ENCODE data around the gene CRIP3. TPM values are rescaled to one million over a fixed set of nuclear protein-coding genes. Genes with fewer than 3 reads are reported as not detected.

The CRIP3 gene
- total and polyA plus RNA-seq, 2 of the 13 experiments (the other 11 are each of a cell fraction or from before 2014, with no cell fraction given): 6.3 to 9.3 TPM

GRCh38 chr6:43292341-43292740 lies 16.3 kb downstream of the CRIP3 start:
- Histone ChIP-seq H3K79me2 (ENCODE audit: insufficient read depth, low read length) (no peaks in the 10 kb centered on the region), H3K27ac (ENCODE audit: extremely low read length, insufficient read depth, low read length) (peak overlapping the region; percentile 96), H3K4me2 (ENCODE audit: low read depth, low read length) (no peak overlapping the region), H3K4me1 (ENCODE audit: insufficient read depth, low read length) (peaks cover 96% of the 10 kb centered on the region), H3K27me3 (ENCODE audit: control insufficient read depth in 1 of 2, insufficient read depth in 2 of 2, low read length in 2 of 2) (no peaks in the 10 kb centered on the region), H3K9ac (ENCODE audit: insufficient read depth, low read depth, low read length) (no peak overlapping the region), H3K9me3 (ENCODE audit: low read length) (no peaks in the 10 kb centered on the region), H3K36me3 (replicated peaks in 1 of 2; ENCODE audit: control insufficient read depth in 1 of 2, insufficient read depth in 2 of 2, low read length in 2 of 2) (no peaks in the 10 kb centered on the region), H4K20me1 (ENCODE audit: insufficient read depth, low read length) (no peaks in the 10 kb centered on the region), H2AFZ (ENCODE audit: low read length) (no peak overlapping the region), H3K4me3 (replicated peaks in 1 of 3; ENCODE audit: insufficient read depth in 1 of 3, low read depth in 2 of 3, low read length in 3 of 3) (no peak overlapping the region)
- ATAC-seq: no peak
- ChIA-PET POLR2A (interaction anchor here (1.2 to 8.3 kb wide), 2 partner anchors 21 to 46 kb away, joined by 3 to 314 read pairs; no protein-coding TSS in a partner anchor), CTCF (ENCODE audit: low intra/inter-chr PET ratio, low total read pairs) (no interaction called here)
- intact Hi-C loops (cut with micrococcal nuclease; ENCODE audit: unreplicated experiment) (no loop called here), in situ Hi-C loops (cut with HindIII; ENCODE audit: extremely low pct_ligation_motif_present, low pct_unique_long_range_greater_than_20kb) (no loop called here)
- DNase-seq (ENCODE audit: low spot score): no peak
- no TSS peak for BruUV-seq (replicated peaks)
- FAIRE-seq: no peak
- WGBS (ENCODE audit: low lambda C conversion rate): 96% methylated on average over 6 of the region's 6 CpGs
- TF ChIP-seq POGZ (CRISPR knock-in tag; IDR thresholded peaks at IDR 0.05): no peak
- TF ChIP-seq HNRNPK (IDR thresholded peaks at IDR 0.05; ENCODE audit: low read depth, low read length, poor library complexity, severe bottlenecking): no peak
- TF ChIP-seq ZNF414 (CRISPR knock-in tag; IDR thresholded peaks at IDR 0.05): no peak
- no peak for TF ChIP-seq ZMAT5 (CRISPR knock-in tag; IDR thresholded peaks at IDR 0.05; ENCODE audit: borderline replicate concordance, low read depth)
- TF ChIP-seq ZSCAN31 (CRISPR knock-in tag; IDR thresholded peaks at IDR 0.05; ENCODE audit: low read depth): no peak
- no peak for TF ChIP-seq MED13 (CRISPR knock-in tag; IDR thresholded peaks at IDR 0.05)
- TF ChIP-seq HOXA7 (CRISPR knock-in tag; IDR thresholded peaks at IDR 0.05): no peak
- TF ChIP-seq ZNF766 (CRISPR knock-in tag; IDR thresholded peaks at IDR 0.05; ENCODE audit: borderline replicate concordance): no peak
- no peak for TF ChIP-seq RELA (CRISPR knock-in tag; IDR thresholded peaks at IDR 0.05)
- no peak for TF ChIP-seq PITX1 (CRISPR knock-in tag; IDR thresholded peaks at IDR 0.05)
- no peak for TF ChIP-seq HNF4G (IDR thresholded peaks at IDR 0.05; ENCODE audit: borderline replicate concordance, low read depth, low read length)
- TF ChIP-seq HNF4G (CRISPR knock-in tag; IDR thresholded peaks at IDR 0.05; ENCODE audit: borderline replicate concordance, low read depth): 0 out of 2 replicates have a peak, but pooled peaks have one; percentile 31
- no peak for TF ChIP-seq ZNF749 (CRISPR knock-in tag; IDR thresholded peaks at IDR 0.05; ENCODE audit: borderline replicate concordance)
- TF ChIP-seq ZBTB43 (CRISPR knock-in tag; conservative IDR thresholded peaks at IDR 0.05): no peak
- no peak for TF ChIP-seq RFX5 (IDR thresholded peaks at IDR 0.05; ENCODE audit: low read depth, low read length)
- TF ChIP-seq ZSCAN22 (CRISPR knock-in tag; IDR thresholded peaks at IDR 0.05): no peak
- TF ChIP-seq ZNF598 (CRISPR knock-in tag; IDR thresholded peaks at IDR 0.05; ENCODE audit: borderline replicate concordance): 0 out of 2 replicates have a peak, but pooled peaks have one; percentile 66
- TF ChIP-seq SIX4 (CRISPR knock-in tag; IDR thresholded peaks at IDR 0.05): no peak
- no peak for TF ChIP-seq MXD1 (CRISPR knock-in tag; IDR thresholded peaks at IDR 0.05)
- TF ChIP-seq ZBTB49 (CRISPR knock-in tag; IDR thresholded peaks at IDR 0.05; ENCODE audit: borderline replicate concordance): no peak
- 0 out of 2 replicates have a peak, but pooled peaks have one; percentile 36 for TF ChIP-seq ZSCAN25 (CRISPR knock-in tag; IDR thresholded peaks at IDR 0.05)
